Measurements from ENCODE around the gene RIF1. TPM values are rescaled to one million over a fixed set of nuclear protein-coding genes. Genes with fewer than 3 reads are reported as not detected.

RIF1 gene
- total RNA-seq, 1 donor from 2014 or later: 13.9 TPM

- no peak overlapping the region for H3K27ac ChIP-seq (replicated peaks)
- no peak for DNase-seq
- peaks cover 5% of the 10 kb centered on the region for H3K4me1 ChIP-seq
- H3K36me3 ChIP-seq: peaks cover 73% of the 10 kb centered on the region
- peaks cover 5% of the 10 kb centered on the region for H3K9me3 ChIP-seq (replicated peaks)
- TF ChIP-seq, protein P1, sequence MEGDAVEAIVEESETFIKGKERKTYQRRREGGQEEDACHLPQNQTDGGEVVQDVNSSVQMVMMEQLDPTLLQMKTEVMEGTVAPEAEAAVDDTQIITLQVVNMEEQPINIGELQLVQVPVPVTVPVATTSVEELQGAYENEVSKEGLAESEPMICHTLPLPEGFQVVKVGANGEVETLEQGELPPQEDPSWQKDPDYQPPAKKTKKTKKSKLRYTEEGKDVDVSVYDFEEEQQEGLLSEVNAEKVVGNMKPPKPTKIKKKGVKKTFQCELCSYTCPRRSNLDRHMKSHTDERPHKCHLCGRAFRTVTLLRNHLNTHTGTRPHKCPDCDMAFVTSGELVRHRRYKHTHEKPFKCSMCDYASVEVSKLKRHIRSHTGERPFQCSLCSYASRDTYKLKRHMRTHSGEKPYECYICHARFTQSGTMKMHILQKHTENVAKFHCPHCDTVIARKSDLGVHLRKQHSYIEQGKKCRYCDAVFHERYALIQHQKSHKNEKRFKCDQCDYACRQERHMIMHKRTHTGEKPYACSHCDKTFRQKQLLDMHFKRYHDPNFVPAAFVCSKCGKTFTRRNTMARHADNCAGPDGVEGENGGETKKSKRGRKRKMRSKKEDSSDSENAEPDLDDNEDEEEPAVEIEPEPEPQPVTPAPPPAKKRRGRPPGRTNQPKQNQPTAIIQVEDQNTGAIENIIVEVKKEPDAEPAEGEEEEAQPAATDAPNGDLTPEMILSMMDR (IDR thresholded peaks at IDR 0.05; ENCODE audit: borderline replicate concordance): no peak
- no peak overlapping the region for H3K4me3 ChIP-seq
- no peaks in the 10 kb centered on the region for H3K27me3 ChIP-seq (ENCODE audit: low read depth)
- intact Hi-C loops (cut with micrococcal nuclease): no loop called here
Observed at GRCh38 chr2:151476287-151476686, 66.6 kb downstream of the RIF1 start.

GRCh38 chr2:151478011-151478410 lies 68.3 kb downstream of the RIF1 start:
- H3K36me3 ChIP-seq: peaks cover 66% of the 10 kb centered on the region
- H3K27ac ChIP-seq (replicated peaks): no peak overlapping the region

GRCh38 chr2:151481744-151482143 lies 72.0 kb downstream of the RIF1 start:
- Histone ChIP-seq H3K4me1 (no peaks in the 10 kb centered on the region), H3K9me3 (replicated peaks) (no peaks in the 10 kb centered on the region), H3K27ac (replicated peaks) (no peak overlapping the region), H3K36me3 (peaks cover 53% of the 10 kb centered on the region), H3K27me3 (ENCODE audit: low read depth) (no peaks in the 10 kb centered on the region), H3K4me3 (no peak overlapping the region)
- intact Hi-C loops (cut with micrococcal nuclease): no loop called here
- TF ChIP-seq, protein P1 (IDR thresholded peaks at IDR 0.05; ENCODE audit: borderline replicate concordance): no peak
- DNase-seq: no peak

More at GRCh38 chr2:151478011-151478410, 68.3 kb downstream of the RIF1 start:
- intact Hi-C loops (cut with micrococcal nuclease): no loop called here
- Histone ChIP-seq H3K4me1 (peaks cover 5% of the 10 kb centered on the region), H3K4me3 (no peak overlapping the region), H3K9me3 (replicated peaks) (no peaks in the 10 kb centered on the region), H3K27me3 (ENCODE audit: low read depth) (no peaks in the 10 kb centered on the region)
- TF ChIP-seq, protein P1 (IDR thresholded peaks at IDR 0.05; ENCODE audit: borderline replicate concordance): no peak
- no peak for DNase-seq

DNA sequence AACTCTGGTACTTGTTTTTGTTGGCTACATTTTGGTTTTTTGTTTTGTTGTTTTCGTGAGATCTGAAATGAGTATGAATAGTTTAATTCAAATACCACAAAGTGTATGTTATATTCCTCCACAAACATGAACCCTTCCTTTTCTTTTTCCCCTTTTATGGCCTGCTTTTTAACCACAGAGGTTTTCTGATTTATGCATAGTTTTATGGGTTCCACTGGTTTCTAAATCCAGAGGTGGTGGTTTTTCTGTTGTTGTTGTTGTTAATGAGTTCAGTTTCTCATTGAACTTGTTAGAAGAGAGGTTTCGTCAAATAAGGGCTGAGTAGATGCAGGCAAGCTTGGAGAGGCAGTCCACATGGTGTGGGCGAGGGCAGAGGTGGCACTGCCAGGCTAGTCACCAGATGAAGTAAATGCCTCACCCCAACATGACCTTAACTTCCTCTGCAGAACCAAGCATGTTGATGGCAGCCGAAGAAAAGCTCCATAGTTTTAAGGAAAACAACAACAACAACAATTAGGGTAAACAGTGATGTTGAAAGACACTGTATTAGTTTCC lies 72.5 kb downstream of the RIF1 start:
- intact Hi-C loops (cut with micrococcal nuclease): no loop called here
- no peak overlapping the region for H3K4me3 ChIP-seq
- peaks cover 49% of the 10 kb centered on the region for H3K36me3 ChIP-seq
- no peaks in the 10 kb centered on the region for H3K4me1 ChIP-seq
- no peak overlapping the region for H3K27ac ChIP-seq (replicated peaks)
- no peak for DNase-seq
- H3K27me3 ChIP-seq (ENCODE audit: low read depth): no peaks in the 10 kb centered on the region
- TF ChIP-seq, protein P1 (IDR thresholded peaks at IDR 0.05; ENCODE audit: borderline replicate concordance): no peak
- no peaks in the 10 kb centered on the region for H3K9me3 ChIP-seq (replicated peaks)

- H3K9me3 ChIP-seq (replicated peaks): no peaks in the 10 kb centered on the region
- peaks cover 43% of the 10 kb centered on the region for H3K36me3 ChIP-seq
- intact Hi-C loops (cut with micrococcal nuclease): no loop called here
Observed at GRCh38 chr2:151483546-151483945, 73.8 kb downstream of the RIF1 start.

More at GRCh38 chr2:151483546-151483945, 73.8 kb downstream of the RIF1 start:
- Histone ChIP-seq H3K4me3 (no peak overlapping the region), H3K4me1 (no peaks in the 10 kb centered on the region), H3K27me3 (ENCODE audit: low read depth) (no peaks in the 10 kb centered on the region), H3K27ac (replicated peaks) (no peak overlapping the region)
- TF ChIP-seq, protein P1 (IDR thresholded peaks at IDR 0.05; ENCODE audit: borderline replicate concordance): no peak
- no peak for DNase-seq

Data from left ventricle myocardium inferior (tissue), 1 donor.